Erythroblast (primary cell): Measurements from ENCODE around the gene LGALS8.

ENCODE experiments used
- GATA1 ChIP-seq: IDR thresholded peaks from 2 replicates; pipeline ENCODE4 v1.6.1; 2011; ENCODE audit warnings: low read depth, mild to moderate bottlenecking, control low read depth, low read length, moderate library complexity
- POLR2A ChIP-seq: IDR thresholded peaks from 2 replicates; pipeline ENCODE4 v1.6.1; 2011; ENCODE audit warnings: mild to moderate bottlenecking, low read length

DNA sequence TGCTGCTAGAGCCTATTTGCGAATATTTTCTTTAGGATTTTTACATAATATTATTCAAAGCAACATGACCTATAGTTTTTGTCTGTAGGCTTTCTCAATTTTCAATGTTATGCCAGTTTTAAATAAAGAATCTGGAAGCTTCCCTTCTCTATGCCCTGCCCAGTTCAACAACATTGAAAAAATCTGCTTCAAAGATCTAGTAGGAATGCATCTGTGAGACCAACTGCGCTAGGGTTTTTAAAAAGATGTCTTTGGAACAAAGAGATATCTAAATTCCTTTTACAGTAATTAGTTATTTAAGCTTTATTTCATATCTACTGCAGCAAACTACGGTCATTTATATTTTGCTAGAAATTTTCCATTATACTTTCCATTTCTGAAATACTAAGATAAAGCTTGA, 54.9 kb downstream of the LGALS8 start:
- no peak for TF ChIP-seq POLR2A
- TF ChIP-seq GATA1: no peak
